CD4-positive, alpha-beta T cell treated with Interferon gamma for 1 hour (primary cell): Measurements from ENCODE around the gene ZIC5.

Experiments used
- DNase-seq: peaks from one replicate; pipeline ENCODE4 v3.0.0-alpha.2; 2020

The ZIC5 gene

GRCh38 chr13:99974939-99975561, 3.5 kb upstream of the ZIC5 start:
- no peak for DNase-seq

- DNase-seq: no peak
These were observed 2.9 kb upstream of the ZIC5 start for GRCh38 chr13:99974296-99974938.

DNA sequence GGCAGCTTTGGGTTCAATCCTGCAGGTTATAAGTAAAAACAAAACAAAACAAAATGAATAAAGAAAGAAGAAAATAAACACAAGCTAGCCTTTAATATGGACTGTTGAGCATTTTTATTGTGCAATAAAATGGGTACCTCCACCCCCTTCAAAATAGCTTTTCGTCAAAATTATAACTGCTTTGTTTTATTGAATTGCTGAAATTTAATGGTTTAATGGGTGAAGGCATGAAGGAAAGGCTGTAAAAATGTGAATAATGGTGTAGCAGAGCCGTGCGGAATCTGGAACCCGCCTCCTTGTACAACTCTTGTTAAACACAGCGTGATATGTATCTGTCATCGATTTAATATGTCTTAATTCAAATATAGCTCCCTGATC, 2.2 kb upstream of the ZIC5 start:
- no peak for DNase-seq

- no peak for DNase-seq
These were observed 1.7 kb upstream of the ZIC5 start for GRCh38 chr13:99973163-99973807.

DNA sequence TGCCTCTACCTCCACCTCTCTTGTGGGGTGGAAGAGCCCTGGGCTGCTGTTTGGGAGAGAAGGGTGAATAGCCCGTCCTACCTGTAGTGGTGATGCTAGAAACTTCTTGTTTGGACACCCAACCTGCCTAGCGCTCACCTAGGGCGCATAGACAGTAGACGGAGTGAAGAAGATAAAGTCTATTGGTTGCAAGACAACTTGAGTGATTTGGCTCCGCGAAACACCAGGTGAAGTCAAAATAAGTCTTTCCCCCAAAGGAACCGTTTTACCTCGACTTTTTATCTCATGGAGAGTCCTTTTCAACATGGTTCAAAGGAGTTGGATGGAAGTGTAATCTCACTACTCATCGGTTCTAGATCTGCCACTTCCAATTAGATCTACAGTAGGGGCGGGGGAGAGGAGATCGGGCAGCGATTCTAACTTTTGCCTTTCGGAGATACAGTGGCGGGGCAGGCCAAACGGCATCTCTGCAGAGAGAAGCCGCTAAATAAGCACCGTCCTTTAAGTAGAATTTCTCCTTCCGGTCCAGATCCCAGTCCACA, 694 bp upstream of the ZIC5 start:
- DNase-seq: no peak

DNA sequence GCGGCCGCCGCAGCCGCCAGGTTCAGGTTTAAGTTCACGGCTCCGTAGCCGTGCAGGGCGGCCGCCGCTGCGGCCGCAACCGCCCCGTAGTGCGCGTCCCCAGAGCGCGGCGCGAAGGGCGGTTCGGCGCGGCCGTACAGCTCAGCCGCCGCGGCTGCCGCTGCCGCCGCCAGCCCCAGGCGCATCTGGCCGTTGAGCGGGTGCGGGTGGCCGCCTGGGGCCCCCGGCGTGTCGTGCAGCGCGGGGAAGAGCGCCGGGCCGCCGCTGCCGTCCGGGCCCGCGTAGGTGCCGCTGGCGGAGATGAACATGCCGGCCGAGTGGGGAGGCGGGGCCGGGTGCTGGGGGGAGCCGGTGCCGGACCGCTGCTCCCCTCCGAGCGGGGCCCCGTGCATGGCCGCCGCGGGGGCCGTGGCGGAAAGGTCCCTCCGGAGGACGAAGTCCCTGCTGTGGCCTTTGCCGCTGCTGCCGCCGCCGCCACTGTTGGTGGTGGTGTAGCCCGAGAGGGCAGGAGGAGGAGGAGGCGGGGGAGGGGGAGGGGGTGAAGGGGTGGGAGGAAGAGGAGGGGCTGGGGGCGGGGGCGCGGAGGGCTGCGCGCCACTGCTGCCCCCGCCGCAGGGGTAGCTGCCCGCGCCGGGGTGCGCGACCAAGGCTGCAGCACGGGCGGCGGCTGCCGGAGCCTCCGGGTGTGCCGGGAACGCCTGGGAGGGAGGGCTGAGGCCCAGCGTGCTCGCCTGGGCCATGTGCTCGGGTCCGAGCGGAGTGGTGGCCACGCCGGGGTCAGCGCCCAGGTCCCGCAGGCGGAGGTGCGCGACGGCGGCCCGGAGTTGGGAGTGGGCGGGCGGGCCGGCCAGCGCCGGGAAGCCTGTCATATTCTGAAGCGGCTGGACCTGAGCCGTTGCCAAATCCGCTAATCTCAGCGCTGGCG, 654 bp downstream of the ZIC5 start:
- no peak for DNase-seq

DNA sequence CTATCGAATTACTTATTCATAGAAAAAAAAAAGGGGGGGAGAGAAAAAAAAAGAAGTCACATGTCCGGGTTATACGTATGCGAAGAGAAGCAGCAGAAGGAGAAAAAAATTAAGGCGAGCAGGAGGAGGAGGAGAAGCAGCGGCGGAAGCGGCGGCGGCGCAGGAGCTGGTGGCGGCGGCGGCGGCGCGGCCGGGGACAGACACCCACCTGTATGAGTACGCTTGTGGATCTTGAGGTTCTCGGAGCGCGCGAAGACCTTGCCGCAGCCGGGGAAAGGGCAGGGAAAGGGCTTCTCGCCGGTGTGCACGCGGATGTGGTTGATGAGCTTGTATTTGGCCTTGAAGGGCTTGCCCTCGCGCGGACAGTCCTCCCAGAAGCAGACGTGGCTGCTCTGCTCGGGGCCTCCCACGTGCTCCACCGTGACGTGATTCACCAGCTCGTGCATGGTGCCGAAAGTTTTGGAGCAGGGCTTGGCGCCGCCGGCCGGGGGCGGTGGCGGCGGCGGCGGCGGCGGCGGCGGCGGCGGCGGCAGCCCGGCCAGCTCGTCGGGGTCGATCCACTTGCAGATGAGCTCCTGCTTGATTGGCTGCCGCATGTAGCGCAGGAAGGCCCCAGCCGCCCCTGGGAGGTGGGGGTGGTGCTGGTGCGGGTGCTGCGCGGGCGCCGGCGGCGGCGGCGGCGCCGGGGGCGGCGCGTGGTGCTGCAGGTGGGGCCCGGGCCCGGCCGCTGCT, 1.5 kb downstream of the ZIC5 start:
- no peak for DNase-seq

DNA sequence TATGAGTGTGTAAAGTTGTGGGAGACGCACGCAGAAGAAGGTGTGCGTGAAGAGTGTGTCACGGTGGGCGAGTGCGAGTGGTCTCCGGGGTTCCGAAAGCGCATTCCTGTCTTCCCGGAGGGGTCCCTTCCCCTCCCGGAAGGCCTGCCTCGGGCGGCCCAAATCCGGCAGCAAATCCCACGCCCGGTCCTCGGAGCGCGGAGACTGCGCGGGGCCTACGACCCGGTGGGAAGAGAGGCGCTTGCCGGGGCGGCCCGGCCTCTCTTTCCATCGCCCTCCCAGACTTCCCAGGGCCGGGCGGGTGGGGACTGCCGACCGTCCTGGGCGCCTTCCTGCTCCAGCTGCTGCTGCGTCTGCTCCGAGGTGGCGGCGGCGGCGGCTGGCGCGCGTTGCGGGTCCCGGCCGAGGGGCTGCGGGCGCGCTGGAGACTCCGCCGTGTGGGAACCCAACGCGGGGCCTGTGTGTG, 2.1 kb downstream of the ZIC5 start:
- no peak for DNase-seq

DNA sequence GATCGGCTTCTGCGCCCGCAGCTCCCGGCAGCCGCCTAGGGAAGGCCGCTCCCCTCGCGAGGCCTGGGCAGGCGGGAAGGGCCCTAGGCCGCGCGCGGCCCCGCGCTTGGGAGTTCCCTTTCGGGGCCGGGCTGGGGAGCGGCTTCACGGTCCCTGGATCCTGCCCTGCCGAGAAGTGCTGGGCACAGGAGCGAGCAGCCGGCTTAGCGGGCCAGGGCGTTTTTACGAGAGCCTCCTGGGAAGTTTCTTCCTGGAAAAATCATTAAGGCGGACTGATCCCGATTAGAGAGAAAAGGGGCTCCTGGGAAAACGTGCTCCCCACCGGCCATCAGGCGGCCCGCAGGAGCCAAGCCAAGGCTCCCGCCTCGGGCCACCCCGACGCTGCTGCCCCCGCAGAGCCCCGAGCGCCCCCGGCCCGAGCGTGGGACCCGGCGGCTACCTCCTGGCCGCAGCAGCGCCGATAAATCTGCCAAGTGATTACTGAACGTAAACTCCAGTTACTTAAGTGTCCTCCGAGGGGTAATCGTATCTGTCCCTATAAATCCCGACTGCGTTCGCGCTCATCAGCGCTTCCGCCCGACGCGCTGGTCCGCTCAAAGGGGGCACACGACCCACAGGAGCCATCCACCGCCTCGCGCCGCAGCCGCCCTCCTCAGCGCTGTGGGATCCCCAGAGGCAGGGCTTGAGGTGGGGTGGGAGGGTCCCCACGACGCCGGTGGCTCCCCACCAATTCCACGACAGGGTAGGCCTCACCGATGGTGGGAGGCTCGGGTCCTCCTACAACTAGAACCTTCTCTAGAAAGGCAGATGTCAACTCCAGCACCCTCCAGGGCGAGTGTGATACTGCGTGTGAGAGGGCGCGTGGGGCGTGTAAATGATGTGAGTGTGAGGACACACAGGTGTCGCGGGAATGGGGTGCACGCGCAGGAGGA, 2.8 kb downstream of the ZIC5 start:
- no peak for DNase-seq

- DNase-seq: no peak
These were observed 3.6 kb downstream of the ZIC5 start for GRCh38 chr13:99967869-99968520.

- DNase-seq: no peak
These were observed 4.1 kb downstream of the ZIC5 start for GRCh38 chr13:99967498-99967868.

DNA sequence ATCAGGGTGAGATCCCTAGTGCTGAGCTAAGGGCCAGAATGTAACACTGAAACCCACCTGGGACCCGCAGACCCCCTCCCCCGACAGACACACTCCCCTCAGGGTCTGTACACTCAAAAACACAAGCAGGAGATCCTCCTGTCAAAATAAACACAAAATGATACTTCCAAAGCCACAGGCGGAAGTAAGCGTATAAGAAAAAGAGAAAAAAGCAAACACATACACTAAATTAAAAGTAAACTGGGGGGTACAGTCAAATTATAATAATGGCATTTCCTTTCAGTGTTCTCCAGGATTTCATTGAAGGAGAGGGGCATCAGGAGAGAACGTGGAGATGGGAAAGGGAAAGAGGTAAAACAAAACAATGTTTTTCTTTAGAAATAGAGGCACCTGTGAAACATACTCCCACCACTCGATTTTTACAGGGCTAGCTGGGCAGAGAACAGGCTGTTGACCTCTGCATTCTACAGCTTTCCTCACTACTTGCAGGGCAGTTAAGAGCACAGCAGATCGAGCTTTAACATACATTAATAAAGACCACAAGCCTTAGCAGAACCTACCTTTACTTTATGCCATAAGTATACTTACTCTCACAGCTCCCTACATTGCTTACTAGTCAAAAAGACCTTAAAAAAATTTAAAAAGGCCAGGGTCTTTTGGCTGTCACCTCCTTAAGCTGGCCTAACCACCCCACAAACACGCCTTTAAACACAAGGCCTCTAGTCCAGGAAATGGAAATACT, 5.3 kb downstream of the ZIC5 start:
- DNase-seq: no peak

DNA sequence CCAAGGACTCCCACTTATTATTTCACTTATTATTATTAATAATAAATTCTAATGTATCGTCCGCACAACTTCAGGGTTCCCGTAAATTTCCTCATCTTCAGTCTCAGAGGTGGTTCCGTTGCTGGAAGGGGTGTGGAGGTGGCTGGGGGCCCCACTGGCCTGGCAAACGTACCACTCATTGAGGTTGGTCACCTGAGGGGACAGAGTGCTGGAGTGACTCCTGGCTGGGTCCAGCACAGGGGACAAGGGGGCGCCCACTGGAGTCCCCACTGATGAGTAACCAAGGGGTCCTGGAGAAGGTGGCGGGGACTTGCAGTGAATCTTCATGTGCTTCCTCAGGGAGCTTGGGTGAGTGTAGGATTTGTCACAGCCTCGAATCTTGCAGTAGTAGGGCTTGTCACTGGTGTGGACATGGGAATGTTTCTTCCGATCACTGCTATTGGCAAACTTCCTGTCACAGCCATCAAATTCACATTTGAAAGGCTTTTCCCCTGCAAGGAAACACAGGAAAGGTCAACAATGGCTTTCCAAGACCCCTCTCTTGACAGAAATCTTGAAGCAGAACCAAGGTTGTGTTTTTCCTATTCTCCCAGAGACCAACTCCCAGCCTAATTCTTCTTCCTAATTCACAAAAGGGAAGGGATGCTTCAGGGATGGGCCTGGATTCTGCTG, 6.1 kb downstream of the ZIC5 start:
- no peak for DNase-seq

- no peak for DNase-seq
These were observed 7.7 kb downstream of the ZIC5 start for GRCh38 chr13:99963816-99964339.

- DNase-seq: no peak
These were observed 9.3 kb downstream of the ZIC5 start for GRCh38 chr13:99962242-99962641.

DNA sequence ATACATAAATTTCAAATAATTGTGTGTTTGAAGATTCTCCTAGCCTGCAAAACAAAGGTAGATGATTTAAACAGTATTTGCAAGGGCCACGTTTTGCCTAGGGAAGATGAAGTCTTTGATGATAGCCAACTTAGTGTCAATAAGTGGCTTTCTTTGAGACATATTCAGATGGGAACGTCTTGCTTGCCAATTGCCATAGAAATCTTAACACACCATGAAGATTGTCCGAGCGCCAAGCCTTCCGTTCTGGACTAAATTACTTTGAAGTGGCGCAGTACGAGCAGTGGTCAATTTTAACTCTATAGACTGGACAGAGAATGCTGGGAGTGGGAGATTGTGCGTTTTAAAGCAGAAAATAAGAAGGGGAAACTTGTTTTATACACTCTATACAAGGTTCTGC, 9.9 kb downstream of the ZIC5 start:
- no peak for DNase-seq

GRCh38 chr13:99960663-99961311, 10.8 kb downstream of the ZIC5 start:
- no peak for DNase-seq

DNA sequence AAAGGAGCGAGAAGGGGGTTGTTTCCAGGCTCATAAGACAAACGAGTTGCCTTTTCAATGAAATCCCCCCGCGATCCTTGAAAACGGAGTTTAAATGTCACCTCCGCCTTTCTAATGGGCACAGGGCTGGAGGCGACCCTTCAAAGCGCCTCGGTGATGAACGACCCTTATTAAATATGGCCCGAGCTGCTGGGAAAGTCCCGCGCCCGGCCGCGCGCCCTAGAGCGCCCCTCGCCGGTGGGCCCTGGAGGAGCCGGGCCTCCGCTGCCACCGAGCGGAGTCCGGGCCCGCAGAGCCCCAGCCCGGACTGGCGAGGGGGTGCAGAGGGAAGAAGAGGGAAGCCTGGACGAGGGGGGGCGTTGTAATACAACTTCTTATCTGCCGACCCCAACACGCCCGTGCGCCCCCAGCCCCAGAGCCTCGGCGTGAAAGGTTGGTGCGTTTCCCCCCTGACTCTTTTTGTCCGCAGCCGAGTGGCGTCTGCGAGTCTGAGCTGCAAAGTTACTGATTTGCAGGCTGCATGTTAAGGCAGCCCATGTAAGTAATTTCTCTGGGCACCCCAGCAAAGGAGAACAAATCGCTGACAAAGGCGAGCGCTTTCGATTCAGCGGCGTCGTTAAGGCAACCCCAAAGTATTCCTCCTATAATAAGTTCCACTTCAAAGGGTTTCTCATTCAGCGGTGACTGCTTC, 11.9 kb downstream of the ZIC5 start:
- DNase-seq: no peak
